HG03469 (cell line): ENCODE measurements around the gene METTL15.
"Not testable (repeated sequence)": the region's sequence is repeated elsewhere in the genome, so short reads cannot be mapped to it uniquely, and the experiment has no call there.

Source experiments
- ATAC-seq: cut with Tn5 transposase; IDR thresholded peaks from one replicate; pipeline ENCODE4 v1.9.1; 2021; ENCODE audit warnings: mild to moderate bottlenecking, moderate library complexity, moderate number of reproducible peaks; ENCODE audit not compliant: unreplicated experiment

Gene METTL15

GRCh38 chr11:28378095-28378494 is 269.9 kb downstream of the METTL15 start:
- not testable (repeated sequence) for ATAC-seq
